ENCODE measurements around the gene CXCR3. TPM values are rescaled to one million over a fixed set of nuclear protein-coding genes. Genes with fewer than 3 reads are reported as not detected.
"Not testable (repeated sequence)": the region's sequence is repeated elsewhere in the genome, so short reads cannot be mapped to it uniquely, and the experiment has no call there.

The CXCR3 gene
- total RNA-seq, 1 experiment from 2014 or later: not detected

- in situ Hi-C loops (cut with HindIII; ENCODE audit: low sequenced_read_pairs): no loop called here
- DNase-seq (ENCODE audit: low spot score): no peak
Observed at GRCh38 chrX:71578253-71579135, 39.8 kb downstream of the CXCR3 start, which contains the start of gene GCNA. GCNA (plus strand) TSS chrX:71578437; CDS start chrX:71580822, 2,385 bp downstream.

DNA sequence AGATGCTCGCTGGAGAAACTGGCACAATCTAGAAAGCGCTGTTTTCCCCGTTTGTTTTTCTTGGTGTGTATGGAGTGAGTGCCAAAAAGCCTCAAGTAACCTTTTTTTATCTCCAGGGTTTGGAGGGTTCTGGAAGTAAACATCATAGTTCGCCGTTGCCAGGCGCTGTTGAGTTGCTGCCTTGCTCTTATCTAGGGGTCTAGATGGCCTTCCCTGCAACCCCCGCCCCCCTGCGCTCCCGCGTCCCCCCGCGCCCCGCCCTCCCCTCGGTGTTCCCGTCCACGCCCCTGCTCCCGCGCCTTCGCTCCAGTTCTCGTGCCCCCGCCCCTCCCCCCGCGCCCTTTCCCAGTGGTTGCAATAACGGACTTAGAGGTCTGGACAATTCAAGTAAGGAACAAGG is 40.6 kb downstream of the CXCR3 start:
- DNase-seq (ENCODE audit: low spot score): no peak

GRCh38 chrX:71573590-71573989 is 44.7 kb downstream of the CXCR3 start:
- in situ Hi-C loops (cut with HindIII; ENCODE audit: low sequenced_read_pairs): no loop called here
- DNase-seq (ENCODE audit: low spot score): no peak

More for the DNA sequence above, 40.6 kb downstream of the CXCR3 start:
- in situ Hi-C loops (cut with HindIII; ENCODE audit: low sequenced_read_pairs): no loop called here

DNA sequence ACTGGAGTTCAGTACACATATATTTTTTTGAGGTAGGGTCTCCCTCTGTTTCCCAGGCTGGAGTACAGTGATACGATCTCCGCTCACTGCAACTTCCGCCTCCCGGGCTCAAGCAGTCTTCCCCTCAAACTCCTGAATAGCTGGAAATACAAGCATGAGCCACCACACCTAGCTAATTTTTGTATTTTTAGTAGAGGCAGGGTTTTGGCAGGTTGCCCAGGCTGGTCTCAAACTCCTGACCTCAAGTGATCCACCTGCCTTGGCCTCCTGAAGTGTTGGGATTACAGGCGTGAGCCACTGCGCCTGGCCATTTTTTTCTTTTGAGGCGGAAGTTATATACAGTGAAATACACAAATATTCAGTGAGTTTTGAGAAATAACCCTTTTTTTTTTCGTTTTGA is 46.9 kb downstream of the CXCR3 start:
- in situ Hi-C loops (cut with HindIII; ENCODE audit: low sequenced_read_pairs); DNase-seq (ENCODE audit: low spot score): not testable (repeated sequence)

Other genes starting within 250 kb of the CXCR3 start
- gene OGT, start 85.4 kb downstream of the CXCR3 start, total RNA-seq (2014; rRNA removed; shearing (Covaris generic)): 38.2 and 52.8 TPM in 2 replicates
- gene GCNA, start 40.1 kb downstream of the CXCR3 start, total RNA-seq (2014; rRNA removed; shearing (Covaris generic)): 1.0 and 3.2 TPM in 2 replicates
- not detected in 2 replicates for gene CXorf49, start 99.8 kb upstream of the CXCR3 start, total RNA-seq (2014; rRNA removed; shearing (Covaris generic))
- gene CXorf49B, start 144.8 kb upstream of the CXCR3 start, total RNA-seq (2014; rRNA removed; shearing (Covaris generic)): not detected in 2 replicates